ENCODE data around the gene CA5B. TPM values are rescaled to one million over a fixed set of nuclear protein-coding genes. Genes with fewer than 3 reads are reported as not detected.

CA5B gene
- polyA plus RNA-seq, 1 donor from 2014 or later, result 10.3 TPM

DNA sequence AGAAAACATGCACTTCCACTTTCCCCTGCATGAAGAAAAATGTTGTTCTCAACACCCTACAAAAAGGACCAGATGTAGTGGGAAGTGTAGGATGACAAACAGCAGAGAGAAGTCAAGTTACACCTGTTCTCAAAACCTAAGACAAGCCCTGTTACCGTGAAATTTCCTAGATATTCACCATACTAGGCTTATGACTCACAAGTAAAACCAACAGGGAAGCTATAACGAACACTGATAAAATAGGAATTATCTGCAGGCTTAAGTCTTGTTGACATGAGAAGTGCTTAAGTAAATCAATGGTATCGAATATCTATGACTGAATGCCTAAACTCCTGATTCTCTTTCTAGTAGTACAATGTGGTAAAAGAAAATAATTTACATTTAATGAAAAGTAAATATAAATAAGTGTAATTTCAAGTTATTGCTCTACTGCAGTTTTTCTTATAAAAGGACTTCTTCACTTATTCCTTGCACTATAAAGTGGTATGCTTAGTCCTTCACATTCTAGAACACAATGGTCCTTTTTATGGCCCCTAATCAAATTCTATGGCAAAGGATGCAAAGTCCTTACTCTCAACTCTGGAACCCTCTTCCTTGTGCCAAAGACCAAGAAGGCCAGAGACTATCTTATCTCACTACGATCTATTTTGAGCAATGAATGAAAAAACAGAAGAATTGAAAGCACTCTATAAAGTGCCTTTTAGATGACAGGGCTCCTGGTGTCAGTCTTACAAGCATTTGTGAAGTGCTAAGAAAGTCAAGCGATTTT lies 96.9 kb downstream of the CA5B start:
- H3K4me3 ChIP-seq (ENCODE audit: low read length), result no peak overlapping the region
- no peaks in the 10 kb centered on the region for H3K9me3 ChIP-seq (ENCODE audit: low read length)
- no peak overlapping the region for H2AFZ ChIP-seq (ENCODE audit: low read depth, low read length)
- H3K27me3 ChIP-seq (ENCODE audit: insufficient read depth, low read depth, low read length), result no peaks in the 10 kb centered on the region
- TF ChIP-seq, protein P1, sequence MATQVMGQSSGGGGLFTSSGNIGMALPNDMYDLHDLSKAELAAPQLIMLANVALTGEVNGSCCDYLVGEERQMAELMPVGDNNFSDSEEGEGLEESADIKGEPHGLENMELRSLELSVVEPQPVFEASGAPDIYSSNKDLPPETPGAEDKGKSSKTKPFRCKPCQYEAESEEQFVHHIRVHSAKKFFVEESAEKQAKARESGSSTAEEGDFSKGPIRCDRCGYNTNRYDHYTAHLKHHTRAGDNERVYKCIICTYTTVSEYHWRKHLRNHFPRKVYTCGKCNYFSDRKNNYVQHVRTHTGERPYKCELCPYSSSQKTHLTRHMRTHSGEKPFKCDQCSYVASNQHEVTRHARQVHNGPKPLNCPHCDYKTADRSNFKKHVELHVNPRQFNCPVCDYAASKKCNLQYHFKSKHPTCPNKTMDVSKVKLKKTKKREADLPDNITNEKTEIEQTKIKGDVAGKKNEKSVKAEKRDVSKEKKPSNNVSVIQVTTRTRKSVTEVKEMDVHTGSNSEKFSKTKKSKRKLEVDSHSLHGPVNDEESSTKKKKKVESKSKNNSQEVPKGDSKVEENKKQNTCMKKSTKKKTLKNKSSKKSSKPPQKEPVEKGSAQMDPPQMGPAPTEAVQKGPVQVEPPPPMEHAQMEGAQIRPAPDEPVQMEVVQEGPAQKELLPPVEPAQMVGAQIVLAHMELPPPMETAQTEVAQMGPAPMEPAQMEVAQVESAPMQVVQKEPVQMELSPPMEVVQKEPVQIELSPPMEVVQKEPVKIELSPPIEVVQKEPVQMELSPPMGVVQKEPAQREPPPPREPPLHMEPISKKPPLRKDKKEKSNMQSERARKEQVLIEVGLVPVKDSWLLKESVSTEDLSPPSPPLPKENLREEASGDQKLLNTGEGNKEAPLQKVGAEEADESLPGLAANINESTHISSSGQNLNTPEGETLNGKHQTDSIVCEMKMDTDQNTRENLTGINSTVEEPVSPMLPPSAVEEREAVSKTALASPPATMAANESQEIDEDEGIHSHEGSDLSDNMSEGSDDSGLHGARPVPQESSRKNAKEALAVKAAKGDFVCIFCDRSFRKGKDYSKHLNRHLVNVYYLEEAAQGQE (IDR thresholded peaks at IDR 0.05; ENCODE audit: borderline replicate concordance), result no peak
- TF ChIP-seq SMC3 (conservative IDR thresholded peaks at IDR 0.05; ENCODE audit: poor library complexity), result no peak
- no peak for TF ChIP-seq EZH2 (IDR thresholded peaks at IDR 0.05; ENCODE audit: borderline replicate concordance, insufficient read depth, low read length, poor library complexity, severe bottlenecking)
- TF ChIP-seq TAF1 (IDR thresholded peaks at IDR 0.05; ENCODE audit: low read depth), result no peak
- TF ChIP-seq POLR2AphosphoS5 (IDR thresholded peaks at IDR 0.05), result no peak
- TF ChIP-seq, protein P2, sequence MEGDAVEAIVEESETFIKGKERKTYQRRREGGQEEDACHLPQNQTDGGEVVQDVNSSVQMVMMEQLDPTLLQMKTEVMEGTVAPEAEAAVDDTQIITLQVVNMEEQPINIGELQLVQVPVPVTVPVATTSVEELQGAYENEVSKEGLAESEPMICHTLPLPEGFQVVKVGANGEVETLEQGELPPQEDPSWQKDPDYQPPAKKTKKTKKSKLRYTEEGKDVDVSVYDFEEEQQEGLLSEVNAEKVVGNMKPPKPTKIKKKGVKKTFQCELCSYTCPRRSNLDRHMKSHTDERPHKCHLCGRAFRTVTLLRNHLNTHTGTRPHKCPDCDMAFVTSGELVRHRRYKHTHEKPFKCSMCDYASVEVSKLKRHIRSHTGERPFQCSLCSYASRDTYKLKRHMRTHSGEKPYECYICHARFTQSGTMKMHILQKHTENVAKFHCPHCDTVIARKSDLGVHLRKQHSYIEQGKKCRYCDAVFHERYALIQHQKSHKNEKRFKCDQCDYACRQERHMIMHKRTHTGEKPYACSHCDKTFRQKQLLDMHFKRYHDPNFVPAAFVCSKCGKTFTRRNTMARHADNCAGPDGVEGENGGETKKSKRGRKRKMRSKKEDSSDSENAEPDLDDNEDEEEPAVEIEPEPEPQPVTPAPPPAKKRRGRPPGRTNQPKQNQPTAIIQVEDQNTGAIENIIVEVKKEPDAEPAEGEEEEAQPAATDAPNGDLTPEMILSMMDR (IDR thresholded peaks at IDR 0.05; ENCODE audit: poor library complexity, severe bottlenecking), result no peak
- TF ChIP-seq MXI1 (conservative IDR thresholded peaks at IDR 0.05; ENCODE audit: poor library complexity, severe bottlenecking), result no peak
- TF ChIP-seq RAD21 (conservative IDR thresholded peaks at IDR 0.05), result no peak
- no peak for TF ChIP-seq EP300 (conservative IDR thresholded peaks at IDR 0.05; ENCODE audit: poor library complexity, severe bottlenecking)
- no peaks in the 10 kb centered on the region for H3K9me2 ChIP-seq (ENCODE audit: insufficient read depth, low read length)
- no peaks in the 10 kb centered on the region for H3K36me3 ChIP-seq (ENCODE audit: insufficient read depth, low read length)
- H3K4me2 ChIP-seq (ENCODE audit: low read length), result no peak overlapping the region
- no peak overlapping the region for H3K9ac ChIP-seq (ENCODE audit: low read length)
- H3K79me2 ChIP-seq (replicated peaks; ENCODE audit: insufficient read depth, low read length), result no peaks in the 10 kb centered on the region
- no peak overlapping the region for H3K27ac ChIP-seq (ENCODE audit: low read length)
- no peaks in the 10 kb centered on the region for H3F3A ChIP-seq (ENCODE audit: insufficient read depth, low read length, poor library complexity, severe bottlenecking)
- no peaks in the 10 kb centered on the region for H4K20me1 ChIP-seq (ENCODE audit: insufficient read depth)

Small RNAs within 50 kb of the gene (small RNA-seq; reads per million reads assigned to genes)
- gene RF00409, result 0 reads per million in 3 experiments

Other genes with a start within 250 kb of the CA5B start
- 0.81 and 1.2 TPM in 2 replicates for gene PIR, start 244.9 kb upstream of the CA5B start, polyA plus RNA-seq
- not detected in 2 replicates for gene BMX, start 237.5 kb upstream of the CA5B start, polyA plus RNA-seq
- 0.64 TPM in 1 of 2 replicates, not detected in the other for gene ACE2, start 137.3 kb upstream of the CA5B start, polyA plus RNA-seq
- 1.1 and 2.2 TPM in 2 replicates for gene CLTRN, start 73.5 kb upstream of the CA5B start, polyA plus RNA-seq
- gene ZRSR2, start 52.2 kb downstream of the CA5B start, polyA plus RNA-seq, result 10.6 and 11.2 TPM in 2 replicates
- gene AP1S2, start 116.5 kb downstream of the CA5B start, polyA plus RNA-seq, result 127 and 160 TPM in 2 replicates